Skeletal muscle satellite cell (primary cell): ENCODE measurements around the gene NRL.
"Not testable (repeated sequence)": the region's sequence is repeated elsewhere in the genome, so short reads cannot be mapped to it uniquely, and the experiment has no call there.

ENCODE experiments used
- H3K27me3 ChIP-seq: 2 replicates; pipeline ENCODE4 v1.7.0; 2013; ENCODE audit warnings: low read length; ENCODE audit not compliant: control insufficient read depth, insufficient read depth
- H3K36me3 ChIP-seq: 2 replicates; pipeline ENCODE4 v1.7.0; 2013; ENCODE audit warnings: mild to moderate bottlenecking, control low read depth, low read length; ENCODE audit not compliant: insufficient read depth
- H3K4me1 ChIP-seq: 2 replicates; pipeline ENCODE4 v1.7.0; 2013; ENCODE audit warnings: low read length; ENCODE audit not compliant: control insufficient read depth, insufficient read depth
- H3K4me2 ChIP-seq: 2 replicates; pipeline ENCODE4 v1.7.0; 2013; ENCODE audit warnings: mild to moderate bottlenecking, low read length
- H3K4me3 ChIP-seq: 2 replicates; pipeline ENCODE4 v1.7.0; 2013; ENCODE audit warnings: low read length
- H3K9ac ChIP-seq: 2 replicates; pipeline ENCODE4 v1.7.0; 2013; ENCODE audit warnings: mild to moderate bottlenecking, low read depth, low read length, moderate library complexity
- H3K9me3 ChIP-seq: replicated peaks from 2 replicates; pipeline ENCODE4 v1.7.0; 2013; ENCODE audit warnings: mild to moderate bottlenecking, control low read depth, low read length

NRL gene

GRCh38 chr14:24049002-24049401 is 65.7 kb downstream of the NRL start:
- H3K4me1 ChIP-seq, H3K4me3 ChIP-seq, H3K4me2 ChIP-seq, H3K36me3 ChIP-seq, H3K9ac ChIP-seq, H3K9me3 ChIP-seq: not testable (repeated sequence)
- H3K27me3 ChIP-seq: peaks cover 52% of the 10 kb centered on the region

GRCh38 chr14:24042746-24043145 is 72.0 kb downstream of the NRL start:
- peaks cover 19% of the 10 kb centered on the region for H3K27me3 ChIP-seq
- no peaks in the 10 kb centered on the region for H3K4me1 ChIP-seq
- no peak overlapping the region for H3K9ac ChIP-seq
- no peaks in the 10 kb centered on the region for H3K36me3 ChIP-seq
- H3K9me3 ChIP-seq: no peaks in the 10 kb centered on the region
- no peak overlapping the region for H3K4me3 ChIP-seq
- H3K4me2 ChIP-seq: no peak overlapping the region

GRCh38 chr14:24040692-24041091 is 74.1 kb downstream of the NRL start:
- no peak overlapping the region for H3K9ac ChIP-seq
- H3K36me3 ChIP-seq: no peaks in the 10 kb centered on the region
- H3K4me3 ChIP-seq: no peak overlapping the region
- no peak overlapping the region for H3K4me2 ChIP-seq
- peaks cover 3% of the 10 kb centered on the region for H3K4me1 ChIP-seq
- no peaks in the 10 kb centered on the region for H3K9me3 ChIP-seq
- H3K27me3 ChIP-seq: peaks cover 10% of the 10 kb centered on the region

GRCh38 chr14:24038686-24039085 is 76.1 kb downstream of the NRL start:
- no peak overlapping the region for H3K9ac ChIP-seq
- no peak overlapping the region for H3K4me3 ChIP-seq
- no peaks in the 10 kb centered on the region for H3K9me3 ChIP-seq
- peaks cover 7% of the 10 kb centered on the region for H3K27me3 ChIP-seq
- H3K36me3 ChIP-seq: no peaks in the 10 kb centered on the region
- H3K4me2 ChIP-seq: no peak overlapping the region
- peaks cover 3% of the 10 kb centered on the region for H3K4me1 ChIP-seq

GRCh38 chr14:24037658-24038037 is 77.1 kb downstream of the NRL start:
- Histone ChIP-seq H3K4me2 (no peak overlapping the region), H3K4me3 (no peak overlapping the region), H3K36me3 (no peaks in the 10 kb centered on the region), H3K27me3 (peaks cover 5% of the 10 kb centered on the region), H3K9me3 (no peaks in the 10 kb centered on the region), H3K9ac (no peak overlapping the region), H3K4me1 (peaks cover 3% of the 10 kb centered on the region)

GRCh38 chr14:24036963-24037657 is 77.6 kb downstream of the NRL start:
- not testable (repeated sequence) for H3K9me3 ChIP-seq, H3K27me3 ChIP-seq, H3K36me3 ChIP-seq, H3K4me1 ChIP-seq
- peak overlapping the region; percentile 81 for H3K9ac ChIP-seq
- H3K4me2 ChIP-seq: peak overlapping the region; percentile 94
- H3K4me3 ChIP-seq: peak overlapping the region; percentile 82

GRCh38 chr14:24036169-24036962 is 78.4 kb downstream of the NRL start:
- no peaks in the 10 kb centered on the region for H3K9me3 ChIP-seq
- H3K36me3 ChIP-seq: no peaks in the 10 kb centered on the region
- peak overlapping the region; percentile 81 for H3K9ac ChIP-seq
- peak overlapping the region; percentile 94 for H3K4me2 ChIP-seq
- H3K4me3 ChIP-seq: peak overlapping the region; percentile 82
- no peaks in the 10 kb centered on the region for H3K27me3 ChIP-seq
- H3K4me1 ChIP-seq: peaks cover 3% of the 10 kb centered on the region

GRCh38 chr14:24035769-24036168 is 79.0 kb downstream of the NRL start:
- peak overlapping the region; percentile 81 for H3K9ac ChIP-seq
- H3K4me2 ChIP-seq: peak overlapping the region; percentile 94
- H3K27me3 ChIP-seq, H3K36me3 ChIP-seq, H3K4me1 ChIP-seq, H3K9me3 ChIP-seq: not testable (repeated sequence)
- H3K4me3 ChIP-seq: peak overlapping the region; percentile 82

- H3K9ac ChIP-seq: no peak overlapping the region
These were observed 81.9 kb downstream of the NRL start for GRCh38 chr14:24032727-24033418.

GRCh38 chr14:24031331-24031730 is 83.4 kb downstream of the NRL start:
- H3K36me3 ChIP-seq, H3K9ac ChIP-seq, H3K4me3 ChIP-seq, H3K4me1 ChIP-seq, H3K27me3 ChIP-seq, H3K4me2 ChIP-seq, H3K9me3 ChIP-seq: not testable (repeated sequence)

More at GRCh38 chr14:24032727-24033418, 81.9 kb downstream of the NRL start:
- Histone ChIP-seq H3K4me3 (no peak overlapping the region), H3K9me3 (no peaks in the 10 kb centered on the region), H3K4me1 (peaks cover 3% of the 10 kb centered on the region), H3K27me3 (no peaks in the 10 kb centered on the region), H3K4me2 (no peak overlapping the region), H3K36me3 (no peaks in the 10 kb centered on the region)

GRCh38 chr14:24029687-24030086 is 85.1 kb downstream of the NRL start:
- not testable (repeated sequence) for H3K36me3 ChIP-seq, H3K4me1 ChIP-seq, H3K4me3 ChIP-seq, H3K27me3 ChIP-seq, H3K9ac ChIP-seq, H3K4me2 ChIP-seq, H3K9me3 ChIP-seq
